ENCODE measurements around the gene KIF26A. TPM values are rescaled to one million over a fixed set of nuclear protein-coding genes. Genes with fewer than 3 reads are reported as not detected.

Gene KIF26A
- total and polyA plus RNA-seq, 2 of the 4 experiments (the other 2 are of a cell fraction), result not detected

DNA sequence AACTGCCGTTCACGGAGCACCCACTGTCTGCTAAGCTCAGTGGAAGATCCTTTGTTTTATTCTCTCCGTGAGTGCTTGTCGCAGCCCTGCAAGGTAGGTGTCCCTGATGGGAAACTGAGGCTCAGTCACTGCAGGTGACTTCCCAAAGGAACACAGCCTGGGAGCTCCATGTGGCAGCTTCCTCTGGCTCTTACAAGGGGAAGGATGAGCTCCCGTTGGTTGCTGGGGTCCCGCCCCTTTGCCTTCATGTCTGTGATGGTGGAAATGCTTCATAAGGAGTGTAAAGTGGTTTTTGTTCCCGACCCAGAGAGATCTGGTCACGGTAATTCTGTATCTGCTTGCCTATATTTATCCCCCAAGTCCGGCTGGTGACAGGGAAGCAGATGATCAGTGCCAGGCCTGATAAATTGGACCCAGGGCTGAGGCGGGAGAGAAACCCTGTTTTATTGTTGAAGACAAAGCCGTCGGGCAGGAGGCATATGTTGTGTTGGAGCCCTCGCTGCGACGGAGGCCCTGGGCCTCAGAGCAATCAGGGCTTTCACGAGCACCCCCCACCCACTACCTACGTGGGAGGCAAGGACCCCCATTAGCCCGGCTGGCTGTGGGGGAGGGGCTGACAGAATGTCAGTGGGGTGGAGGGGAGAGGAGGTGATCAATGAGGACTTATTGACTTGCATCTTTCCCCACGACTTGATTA lies 91.9 kb downstream of the KIF26A start:
- H4K20me1 ChIP-seq (ENCODE audit: insufficient read depth, low read length), result no peaks in the 10 kb centered on the region
- H3K14ac ChIP-seq (replicated peaks; ENCODE audit: low read depth, low read length), result no peak overlapping the region
- no TSS peak for BruUV-seq (replicated peaks)
- TF ChIP-seq RAD21 (IDR thresholded peaks at IDR 0.05; ENCODE audit: low read length) (no peak), POLR2A (IDR thresholded peaks at IDR 0.05; ENCODE audit: low read depth, low read length) (no peak), CEBPB (IDR thresholded peaks at IDR 0.05; ENCODE audit: low read depth, low read length) (no peak), USF2 (IDR thresholded peaks at IDR 0.05; ENCODE audit: low read depth, low read length) (no peak), MXI1 (IDR thresholded peaks at IDR 0.05; ENCODE audit: borderline replicate concordance, low read depth, low read length) (no peak), BHLHE40 (IDR thresholded peaks at IDR 0.05; ENCODE audit: low read depth, low read length) (no peak), CHD1 (IDR thresholded peaks at IDR 0.05; ENCODE audit: low read depth, low read length) (no peak), MAZ (IDR thresholded peaks at IDR 0.05; ENCODE audit: borderline replicate concordance, low read depth, low read length) (no peak), MAFK (IDR thresholded peaks at IDR 0.05; ENCODE audit: low read depth, low read length) (no peak), SMC3 (IDR thresholded peaks at IDR 0.05; ENCODE audit: low read depth, low read length) (no peak), FOS (IDR thresholded peaks at IDR 0.05; ENCODE audit: low read depth, low read length) (no peak)
- TF ChIP-seq, protein P1, sequence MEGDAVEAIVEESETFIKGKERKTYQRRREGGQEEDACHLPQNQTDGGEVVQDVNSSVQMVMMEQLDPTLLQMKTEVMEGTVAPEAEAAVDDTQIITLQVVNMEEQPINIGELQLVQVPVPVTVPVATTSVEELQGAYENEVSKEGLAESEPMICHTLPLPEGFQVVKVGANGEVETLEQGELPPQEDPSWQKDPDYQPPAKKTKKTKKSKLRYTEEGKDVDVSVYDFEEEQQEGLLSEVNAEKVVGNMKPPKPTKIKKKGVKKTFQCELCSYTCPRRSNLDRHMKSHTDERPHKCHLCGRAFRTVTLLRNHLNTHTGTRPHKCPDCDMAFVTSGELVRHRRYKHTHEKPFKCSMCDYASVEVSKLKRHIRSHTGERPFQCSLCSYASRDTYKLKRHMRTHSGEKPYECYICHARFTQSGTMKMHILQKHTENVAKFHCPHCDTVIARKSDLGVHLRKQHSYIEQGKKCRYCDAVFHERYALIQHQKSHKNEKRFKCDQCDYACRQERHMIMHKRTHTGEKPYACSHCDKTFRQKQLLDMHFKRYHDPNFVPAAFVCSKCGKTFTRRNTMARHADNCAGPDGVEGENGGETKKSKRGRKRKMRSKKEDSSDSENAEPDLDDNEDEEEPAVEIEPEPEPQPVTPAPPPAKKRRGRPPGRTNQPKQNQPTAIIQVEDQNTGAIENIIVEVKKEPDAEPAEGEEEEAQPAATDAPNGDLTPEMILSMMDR (conservative IDR thresholded peaks at IDR 0.05; ENCODE audit: low read depth, low read length), result no peak
- H3K27ac ChIP-seq (ENCODE audit: insufficient read depth, low read length), result no peak overlapping the region
- no peak overlapping the region for H2BK5ac ChIP-seq (ENCODE audit: low read depth, low read length, poor library complexity, severe bottlenecking)
- intact Hi-C loops (cut with micrococcal nuclease), result no loop called here
- WGBS, 2 experiments (ENCODE audit: extremely low coverage in 2 of 2, insufficient read length in 1 of 2), result 90% methylated on average over 4 of the region's 19 CpGs; no CpG with 5 or more reads in 1 of the 2 experiments
- H3K4me3 ChIP-seq (ENCODE audit: insufficient read depth, low read depth, low read length), result no peak overlapping the region
- in situ Hi-C loops (cut with MboI; ENCODE audit: low sequenced_read_pairs), result no loop called here
- POLR2A ChIA-PET (ENCODE audit: unreplicated experiment), result no interaction called here
- no peak overlapping the region for H2BK120ac ChIP-seq (ENCODE audit: low read depth, low read length)
- DNase-seq, result no peak
- no peak overlapping the region for H2AFZ ChIP-seq (replicated peaks; ENCODE audit: low read length, poor library complexity)
- H3K18ac ChIP-seq (ENCODE audit: low read depth, low read length), result no peak overlapping the region
- H3K56ac ChIP-seq (ENCODE audit: extremely low read depth, insufficient read depth, low read length), result no peak overlapping the region
- H4K8ac ChIP-seq (ENCODE audit: low read depth in 2 of 2, low read length in 2 of 2), result no peak overlapping the region
- CTCF ChIA-PET, result no interaction called here
- H3K4me1 ChIP-seq (ENCODE audit: control insufficient read depth, insufficient read depth, low read length), result no peaks in the 10 kb centered on the region
- H3K9me1 ChIP-seq (ENCODE audit: insufficient read depth, low read length), result no peaks in the 10 kb centered on the region
- H3K27me3 ChIP-seq (ENCODE audit: control insufficient read depth, insufficient read depth, low read length), result no peaks in the 10 kb centered on the region
- ATAC-seq (ENCODE audit: low read depth), result no peak
- no peak overlapping the region for H4K91ac ChIP-seq (ENCODE audit: insufficient read depth, low read depth, low read length)
- no peak overlapping the region for H4K5ac ChIP-seq (ENCODE audit: low read depth, low read length)
- dilution Hi-C loops (cut with HindIII; ENCODE audit: low sequenced_read_pairs, unreplicated experiment), result no loop called here
- no peak overlapping the region for H3K9ac ChIP-seq (ENCODE audit: low read depth, low read length)
- H3K4me2 ChIP-seq (ENCODE audit: low read depth, low read length), result no peak overlapping the region
- H3K23ac ChIP-seq (ENCODE audit: low read depth, low read length), result no peak overlapping the region
- H3K36me3 ChIP-seq (ENCODE audit: control insufficient read depth, insufficient read depth, low read length), result no peaks in the 10 kb centered on the region
- no peak overlapping the region for H2AK9ac ChIP-seq (replicated peaks; ENCODE audit: low read depth, low read length, poor library complexity)
- no peak overlapping the region for H2BK15ac ChIP-seq (ENCODE audit: low read depth, low read length)
- no peak overlapping the region for H2AK5ac ChIP-seq (ENCODE audit: low read depth, low read length)
- H3K9me3 ChIP-seq (ENCODE audit: control insufficient read depth, insufficient read depth, low read length), result peaks cover 59% of the 10 kb centered on the region
- no peak overlapping the region for H2BK20ac ChIP-seq (ENCODE audit: low read depth, low read length)
- H3K79me1 ChIP-seq (ENCODE audit: low read depth in 1 of 2, low read length in 2 of 2), result no peaks in the 10 kb centered on the region
- H3K4ac ChIP-seq (ENCODE audit: low read depth, low read length), result no peak overlapping the region

All from IMR-90 (cell line).